Measurements from ENCODE around the gene FCAMR.
A peak's percentile ranks its signal among the peaks of the same experiment; 100 is the strongest.
"Not testable (repeated sequence)": the region's sequence is repeated elsewhere in the genome, so short reads cannot be mapped to it uniquely, and the experiment has no call there.

FCAMR gene

DNA sequence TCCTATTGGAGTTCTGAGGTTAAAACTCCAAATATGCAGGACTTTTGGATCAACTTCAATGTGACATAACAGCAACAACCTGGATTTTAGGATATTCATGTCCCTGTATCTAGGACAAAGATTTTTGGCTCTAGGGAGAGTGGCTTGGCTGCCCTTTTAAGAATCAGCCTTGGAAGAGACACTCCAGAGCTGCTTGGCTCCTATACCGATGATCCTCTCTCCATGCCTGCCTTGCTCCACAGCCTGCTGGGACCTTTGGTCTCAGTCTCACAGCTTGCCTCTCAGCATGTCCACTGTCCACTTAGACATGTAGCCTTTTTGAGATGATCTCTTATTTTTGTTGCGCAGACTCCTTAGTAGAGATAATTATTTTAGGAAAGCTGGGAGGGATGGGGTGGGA, 44.0 kb downstream of the FCAMR start:
- TF ChIP-seq, protein P1, sequence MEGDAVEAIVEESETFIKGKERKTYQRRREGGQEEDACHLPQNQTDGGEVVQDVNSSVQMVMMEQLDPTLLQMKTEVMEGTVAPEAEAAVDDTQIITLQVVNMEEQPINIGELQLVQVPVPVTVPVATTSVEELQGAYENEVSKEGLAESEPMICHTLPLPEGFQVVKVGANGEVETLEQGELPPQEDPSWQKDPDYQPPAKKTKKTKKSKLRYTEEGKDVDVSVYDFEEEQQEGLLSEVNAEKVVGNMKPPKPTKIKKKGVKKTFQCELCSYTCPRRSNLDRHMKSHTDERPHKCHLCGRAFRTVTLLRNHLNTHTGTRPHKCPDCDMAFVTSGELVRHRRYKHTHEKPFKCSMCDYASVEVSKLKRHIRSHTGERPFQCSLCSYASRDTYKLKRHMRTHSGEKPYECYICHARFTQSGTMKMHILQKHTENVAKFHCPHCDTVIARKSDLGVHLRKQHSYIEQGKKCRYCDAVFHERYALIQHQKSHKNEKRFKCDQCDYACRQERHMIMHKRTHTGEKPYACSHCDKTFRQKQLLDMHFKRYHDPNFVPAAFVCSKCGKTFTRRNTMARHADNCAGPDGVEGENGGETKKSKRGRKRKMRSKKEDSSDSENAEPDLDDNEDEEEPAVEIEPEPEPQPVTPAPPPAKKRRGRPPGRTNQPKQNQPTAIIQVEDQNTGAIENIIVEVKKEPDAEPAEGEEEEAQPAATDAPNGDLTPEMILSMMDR (IDR thresholded peaks at IDR 0.05; ENCODE audit: control extremely low read depth, extremely low read depth, low read depth, missing control alignments) = no peak
- DNase-seq (ENCODE audit: extremely low spot score) = no peak
- ChIA-PET POLR2A (no interaction called here), CTCF (interaction anchor here (1.1 to 25.0 kb wide), 7 partner anchors 9 to 201 kb away, joined by 4 to 357 read pairs (median 11); partner anchors contain the start of genes FCAMR and FCMR)

DNA sequence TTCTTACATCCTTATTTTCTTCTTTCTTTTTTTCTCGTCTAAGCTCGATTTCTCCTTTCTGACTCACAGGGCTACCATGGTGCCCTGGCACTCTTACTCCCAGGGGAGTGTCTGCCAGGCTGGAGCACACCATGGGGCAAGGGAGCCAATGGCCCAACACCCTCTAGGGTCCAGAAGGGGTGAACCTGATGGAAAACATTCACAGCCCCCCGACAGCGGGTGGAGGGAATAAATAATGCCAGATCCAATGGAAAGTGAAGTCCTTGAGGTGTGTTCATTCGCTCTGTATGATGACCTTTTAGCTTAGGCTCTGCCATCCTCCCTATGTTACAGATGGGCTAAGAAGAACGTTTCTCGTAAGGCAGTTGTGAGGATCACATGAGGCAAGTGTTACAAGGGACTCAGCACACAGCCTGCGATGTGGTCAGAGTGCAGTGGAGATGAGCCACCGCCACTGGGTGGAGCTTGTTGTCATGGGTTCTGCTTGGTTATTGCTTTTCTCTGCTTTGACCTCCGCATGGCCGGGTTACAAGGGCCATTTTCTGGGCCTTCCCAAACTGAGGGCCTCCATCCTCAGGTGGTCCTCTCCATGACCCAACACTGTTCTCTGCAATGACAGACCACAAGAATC, 45.0 kb downstream of the FCAMR start:
- POLR2A ChIA-PET = interaction anchor here (0.6 to 1.1 kb wide), 3 partner anchors 30 to 313 kb away, joined by 3 to 7 read pairs (median 7); partner anchors contain the start of gene EIF2D
- TF ChIP-seq, protein P1 (IDR thresholded peaks at IDR 0.05; ENCODE audit: control extremely low read depth, extremely low read depth, low read depth, missing control alignments) = peak; percentile 69
- DNase-seq (ENCODE audit: extremely low spot score) = peak; percentile 81
- CTCF ChIA-PET = interaction anchor here (1.0 to 25.0 kb wide), 16 partner anchors 8 to 380 kb away, joined by 3 to 357 read pairs (median 4); partner anchors contain the start of genes DYRK3, FCAMR and FCMR

DNA sequence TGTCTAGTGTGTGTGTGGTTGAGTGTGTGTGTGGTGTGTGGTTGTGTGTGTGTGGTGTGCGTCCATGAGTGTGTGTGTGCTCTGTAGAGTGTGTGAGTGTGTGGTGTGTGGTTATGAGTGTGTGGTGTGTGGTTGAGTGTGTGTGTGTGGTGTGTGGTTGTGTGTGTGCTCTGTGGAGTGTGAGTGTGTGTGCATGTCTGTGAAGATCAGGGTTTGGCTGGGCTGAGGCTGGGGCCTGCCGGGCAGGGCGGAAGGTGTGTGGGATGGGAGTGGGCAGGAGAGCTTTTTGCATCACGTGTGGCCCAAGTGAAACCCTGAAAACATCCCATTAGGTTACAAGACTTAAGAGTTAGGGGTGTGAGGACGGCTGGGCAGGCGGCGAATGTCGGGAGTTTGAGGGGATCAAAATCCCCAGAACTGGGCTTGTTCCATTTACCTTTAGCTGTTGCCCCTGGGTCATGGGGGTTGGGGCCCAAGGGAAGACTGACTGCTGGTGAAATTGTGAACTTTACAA, 45.6 kb downstream of the FCAMR start:
- ChIA-PET CTCF (interaction anchor here (1.0 to 25.0 kb wide), 16 partner anchors 7 to 380 kb away, joined by 3 to 357 read pairs (median 4); partner anchors contain the start of genes DYRK3, FCAMR and FCMR), POLR2A (interaction anchor here (0.6 to 1.1 kb wide), 3 partner anchors 30 to 312 kb away, joined by 3 to 7 read pairs (median 7); partner anchors contain the start of gene EIF2D)
- peak; percentile 60 for DNase-seq (ENCODE audit: extremely low spot score)
- TF ChIP-seq, protein P1 (IDR thresholded peaks at IDR 0.05; ENCODE audit: control extremely low read depth, extremely low read depth, low read depth, missing control alignments) = no peak

DNA sequence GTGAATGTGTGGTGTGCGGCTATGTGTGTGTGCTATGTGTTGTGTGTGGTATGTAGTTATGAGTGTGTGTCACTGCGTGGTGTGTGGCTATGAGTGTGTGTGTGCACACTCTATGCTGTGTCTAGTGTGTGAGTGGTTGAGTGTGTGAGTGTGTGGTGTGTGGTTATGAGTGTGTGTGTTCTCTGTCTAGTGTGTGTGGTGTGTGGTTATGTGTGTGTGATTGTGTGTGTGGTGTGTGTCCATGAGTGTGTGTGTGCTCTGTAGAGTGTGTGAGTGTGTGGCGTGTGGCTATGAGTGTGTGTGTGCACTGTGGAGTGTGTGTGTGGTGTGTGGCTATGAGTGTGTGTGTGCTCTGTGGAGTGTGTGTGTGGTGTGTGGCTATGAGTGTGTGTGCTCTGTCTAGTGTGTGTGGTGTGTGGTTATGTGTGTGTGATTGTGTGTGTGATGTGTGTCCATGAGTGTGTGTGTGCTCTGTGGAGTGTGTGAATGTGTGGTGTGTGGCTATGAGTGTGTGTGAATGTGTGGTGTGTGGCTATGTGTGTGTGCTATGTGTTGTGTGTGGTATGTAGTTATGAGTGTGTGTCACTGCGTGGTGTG, 46.2 kb downstream of the FCAMR start:
- POLR2A ChIA-PET; DNase-seq (ENCODE audit: extremely low spot score): not testable (repeated sequence)
- CTCF ChIA-PET = interaction anchor here (1.7 to 25.0 kb wide), 7 partner anchors 7 to 379 kb away, joined by 4 to 357 read pairs (median 64); partner anchors contain the start of genes FCAMR and FCMR

DNA sequence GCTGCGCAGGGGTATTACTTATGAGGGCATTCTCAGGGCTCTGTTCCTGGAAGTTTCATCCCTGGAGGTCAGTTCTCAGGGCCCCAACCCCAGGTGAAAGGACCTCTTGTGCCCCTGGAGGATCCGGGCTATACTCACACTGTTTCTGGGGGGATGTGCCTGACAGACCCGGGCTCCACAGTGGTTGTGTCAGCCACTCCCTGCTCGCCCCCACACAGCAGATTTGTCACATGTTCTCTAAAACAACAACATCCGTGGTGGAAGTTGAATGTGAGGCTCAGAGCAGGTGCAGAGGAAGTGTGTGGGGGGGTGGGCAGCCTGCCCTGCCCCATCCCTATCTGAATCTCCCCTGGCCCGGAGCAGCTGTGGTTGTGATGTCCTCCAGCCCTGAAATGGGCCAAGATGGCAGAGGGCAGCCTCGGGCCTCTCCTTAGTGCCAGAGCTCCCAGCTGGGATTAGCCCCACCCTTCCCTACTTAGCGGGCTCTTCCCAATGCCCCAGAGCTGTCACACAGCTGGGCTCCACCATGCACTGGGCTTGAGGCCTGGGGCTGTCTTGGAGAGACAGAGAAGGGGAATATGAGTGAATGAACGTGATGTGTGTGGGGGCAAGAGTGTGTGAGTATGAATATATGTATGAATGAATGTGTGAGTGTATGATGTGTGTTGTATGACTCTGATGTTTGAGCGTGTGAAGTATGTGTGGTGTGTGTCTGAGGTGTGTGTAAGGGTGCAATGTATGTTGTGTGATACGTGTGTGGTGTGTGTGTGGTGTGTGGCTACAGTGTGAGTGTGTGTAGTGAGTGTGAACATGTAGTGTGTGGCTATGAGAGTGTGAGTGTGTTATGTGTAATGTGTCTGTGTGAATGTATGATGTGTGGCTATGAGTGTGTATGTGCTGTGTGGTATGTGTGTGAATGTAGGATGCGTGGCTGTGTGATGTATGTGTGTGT, 47.0 kb downstream of the FCAMR start:
- POLR2A ChIA-PET = interaction anchor here (1.0 kb wide), 1 partner anchor 8 kb away, joined by 3 read pairs; no protein-coding TSS in a partner anchor
- DNase-seq (ENCODE audit: extremely low spot score) = peak; percentile 80
- CTCF ChIA-PET = interaction anchor here (1.1 to 12.9 kb wide), 8 partner anchors 8 to 265 kb away, joined by 3 to 307 read pairs (median 12); no protein-coding TSS in a partner anchor
- TF ChIP-seq, protein P1 (IDR thresholded peaks at IDR 0.05; ENCODE audit: control extremely low read depth, extremely low read depth, low read depth, missing control alignments) = no peak

DNA sequence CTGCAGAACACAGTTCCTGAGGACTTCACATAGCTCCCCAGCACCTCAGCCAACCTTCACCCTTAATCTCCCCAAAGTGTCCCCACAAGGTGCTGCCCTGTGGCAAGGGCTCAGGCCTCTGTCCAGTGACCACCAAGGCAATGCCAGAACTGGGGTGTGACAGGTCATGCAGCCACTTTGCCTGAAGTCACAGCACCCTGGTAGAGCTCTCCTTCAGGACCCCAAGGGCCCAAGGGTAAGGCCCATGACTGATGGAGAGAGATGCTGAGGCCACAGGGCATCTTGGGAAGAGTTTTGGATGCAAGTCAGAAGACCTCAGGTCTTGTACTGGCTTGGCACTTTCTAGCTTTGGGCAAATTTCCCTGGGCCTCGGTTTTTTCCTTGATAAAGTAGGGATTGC, 47.7 kb downstream of the FCAMR start:
- TF ChIP-seq, protein P1 (IDR thresholded peaks at IDR 0.05; ENCODE audit: control extremely low read depth, extremely low read depth, low read depth, missing control alignments) = no peak
- no peak for DNase-seq (ENCODE audit: extremely low spot score)
- ChIA-PET CTCF (interaction anchor here (0.8 to 12.9 kb wide), 12 partner anchors 8 to 310 kb away, joined by 3 to 307 read pairs (median 8); partner anchors contain the start of gene EIF2D), POLR2A (interaction anchor here (1.0 to 1.1 kb wide), 2 partner anchors 9 to 11 kb away, joined by 3 read pairs; no protein-coding TSS in a partner anchor)
